Gastrocnemius medialis (tissue), 4 donors: ENCODE results near the gene CHST5. TPM values are rescaled to one million over a fixed set of nuclear protein-coding genes. Genes with fewer than 3 reads are reported as not detected.
A peak's percentile ranks its signal among the peaks of the same experiment; 100 is the strongest.

Source experiments
- ATAC-seq, 2 donors: fragments of 150-250 bp; one replicate each; pipeline ENCODE4 v1.9.1; 2016
- DNase-seq, 2 donors: peaks; one replicate each; pipeline ENCODE4 v3.0.0-alpha.2; 2019
- H3K27ac ChIP-seq, 4 donors: fragments of 200-600 bp; sonication (generic); 1 replicate in 1 of 4; 2 replicates in 3 of 4; pipeline ENCODE4 v1.5.1; 2016 to 2018; ENCODE audit warnings: mild to moderate bottlenecking in 2 of 4, moderate library complexity in 1 of 4
- H3K27me3 ChIP-seq, 3 donors: fragments of 200-600 bp; sonication (generic) in 2 of 3; 1 replicate in 1 of 3; 2 replicates in 2 of 3; pipeline versions ENCODE4 v1.5.1 to v1.6.0; 2016 to 2019; ENCODE audit warnings: mild to moderate bottlenecking in 1 of 3, moderate library complexity in 1 of 3
- H3K36me3 ChIP-seq, 2 donors: fragments of 200-600 bp; sonication (generic) in 1 of 2; one replicate each; pipeline ENCODE4 v1.5.1; 2017 to 2018
- H3K4me1 ChIP-seq, 2 donors: fragments of 200-600 bp; sonication (generic) in 1 of 2; one replicate each; pipeline ENCODE4 v1.5.1; 2016 to 2017; ENCODE audit warnings: mild to moderate bottlenecking in 2 of 2
- H3K4me3 ChIP-seq, 4 donors: fragments of 200-600 bp; sonication (generic) in 3 of 4; 1 replicate in 1 of 4; 2 replicates in 3 of 4; pipeline ENCODE4 v1.5.1; 2016 to 2019; ENCODE audit warnings: mild to moderate bottlenecking in 2 of 4
- H3K9me3 ChIP-seq, 3 donors: fragments of 200-600 bp; sonication (generic) in 2 of 3; 1 replicate in 1 of 3; 2 replicates in 2 of 3; pipeline ENCODE4 v1.5.1; 2016 to 2019
- POLR2A ChIP-seq, 2 donors: fragments of 450-650 bp; IDR thresholded peaks; one replicate each; pipeline ENCODE4 v1.6.1; 2017; ENCODE audit warnings: antibody characterized with exemption in 2 of 2, mild to moderate bottlenecking in 2 of 2, moderate library complexity in 2 of 2
- in situ Hi-C, 4 donors: fragments of 200-750 bp; cut with MboI; loops; one replicate each; pipeline versions ENCODE4 v1.15.0 to v1.8.0; 2017; ENCODE audit warnings: low sequenced_read_pairs in 4 of 4
- intact Hi-C: fragments of 100-400 bp; cut with DNase I; formaldehyde crosslinking; loops from one replicate; pipeline ENCODE4 v1.15.1; 2023; ENCODE audit warnings: low total_unique reads
- total RNA-seq, 4 donors: library from RNA; depleted of rRNA; stranded (reverse); fragments of >200 nt; gene quantifications; one replicate each; pipeline versions ENCODE4 v1.1.0 to v1.2.3, GENCODE V29; 2016
- TF ChIP-seq, protein P1 (sequence below), 5 experiments: fragments of 450-650 bp in 3 of 5; fragments of 200-600 bp in 2 of 5; sonication (generic) in 2 of 5; IDR thresholded peaks in 4 of 5; conservative IDR thresholded peaks in 1 of 5; 1 replicate in 4 of 5; 2 replicates in 1 of 5; pipeline ENCODE4 v1.5.1; 2016 to 2019; ENCODE audit warnings: antibody characterized with exemption in 5 of 5, mild to moderate bottlenecking in 3 of 5, moderate library complexity in 3 of 5

The CHST5 gene
- total RNA-seq, 4 donors from 2014 or later = 0.12 TPM; not detected in 3

DNA sequence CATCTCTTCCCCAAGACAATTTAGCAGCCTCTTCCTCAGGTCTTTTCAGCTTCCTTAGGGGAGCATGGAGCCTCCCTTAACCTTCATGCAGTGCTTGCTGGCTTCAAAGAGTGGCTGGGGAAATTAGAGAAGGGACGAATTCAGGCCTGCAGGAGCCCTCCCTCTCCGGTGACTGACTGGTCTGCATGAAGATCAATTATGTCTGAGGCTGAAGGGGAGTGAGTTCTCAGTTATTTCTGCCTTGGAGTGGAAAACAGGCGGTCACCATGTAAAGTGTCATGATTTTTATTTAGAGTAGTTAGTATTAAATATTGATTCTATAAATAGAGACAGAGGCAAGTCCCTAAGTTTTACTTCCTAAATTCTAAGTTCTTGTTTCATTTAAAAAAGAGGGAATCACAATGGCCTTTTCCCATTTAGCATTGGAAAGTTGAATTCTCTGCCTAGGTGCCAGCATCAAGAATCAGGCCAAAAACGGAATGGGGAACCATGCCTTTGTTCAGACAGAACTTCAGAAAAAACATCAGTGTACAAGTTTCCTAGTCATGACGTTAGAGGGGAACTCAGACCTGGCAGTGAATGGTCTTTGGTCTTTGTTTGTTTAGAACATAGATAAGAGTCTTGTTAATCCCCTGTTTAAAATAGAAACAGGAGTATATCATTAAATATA, 34.6 kb upstream of the CHST5 start:
- no peak for ATAC-seq
- intact Hi-C loops (no loop called here), in situ Hi-C loops (no loop called here)
- H3K4me1 ChIP-seq = peaks cover 27 to 53% of the 10 kb centered on the region in 2 donors
- no peaks in the 10 kb centered on the region for H3K9me3 ChIP-seq
- H3K27ac ChIP-seq = peak overlapping the region; percentile 43 to 46 (median 45)
- DNase-seq = no peak
- no peak for TF ChIP-seq POLR2A (IDR thresholded peaks at IDR 0.05)
- TF ChIP-seq, protein P1, sequence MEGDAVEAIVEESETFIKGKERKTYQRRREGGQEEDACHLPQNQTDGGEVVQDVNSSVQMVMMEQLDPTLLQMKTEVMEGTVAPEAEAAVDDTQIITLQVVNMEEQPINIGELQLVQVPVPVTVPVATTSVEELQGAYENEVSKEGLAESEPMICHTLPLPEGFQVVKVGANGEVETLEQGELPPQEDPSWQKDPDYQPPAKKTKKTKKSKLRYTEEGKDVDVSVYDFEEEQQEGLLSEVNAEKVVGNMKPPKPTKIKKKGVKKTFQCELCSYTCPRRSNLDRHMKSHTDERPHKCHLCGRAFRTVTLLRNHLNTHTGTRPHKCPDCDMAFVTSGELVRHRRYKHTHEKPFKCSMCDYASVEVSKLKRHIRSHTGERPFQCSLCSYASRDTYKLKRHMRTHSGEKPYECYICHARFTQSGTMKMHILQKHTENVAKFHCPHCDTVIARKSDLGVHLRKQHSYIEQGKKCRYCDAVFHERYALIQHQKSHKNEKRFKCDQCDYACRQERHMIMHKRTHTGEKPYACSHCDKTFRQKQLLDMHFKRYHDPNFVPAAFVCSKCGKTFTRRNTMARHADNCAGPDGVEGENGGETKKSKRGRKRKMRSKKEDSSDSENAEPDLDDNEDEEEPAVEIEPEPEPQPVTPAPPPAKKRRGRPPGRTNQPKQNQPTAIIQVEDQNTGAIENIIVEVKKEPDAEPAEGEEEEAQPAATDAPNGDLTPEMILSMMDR (IDR thresholded peaks at IDR 0.05 in 4 of 5, conservative IDR thresholded peaks at IDR 0.05 in 1 of 5) = no peak
- no peaks in the 10 kb centered on the region for H3K27me3 ChIP-seq
- H3K36me3 ChIP-seq = peaks cover 0 to 64% of the 10 kb centered on the region in 2 donors
- H3K4me3 ChIP-seq = no peak overlapping the region

GRCh38 chr16:75567911-75568310, 32.0 kb upstream of the CHST5 start:
- in situ Hi-C loops (loop anchor here in 1 of 4 donors (10.0 kb wide), 1 partner anchor 57 kb away; the partner anchor contains the start of gene ADAT1), intact Hi-C loops (loop anchor here (2.0 to 5.0 kb wide), 3 partner anchors 51 to 106 kb away; partner anchors contain the start of genes ADAT1 and TMEM170A)
- Histone ChIP-seq H3K36me3 (peaks cover 0 to 40% of the 10 kb centered on the region in 2 donors), H3K4me3 (no peak overlapping the region), H3K27me3 (no peaks in the 10 kb centered on the region), H3K4me1 (peaks cover 34 to 55% of the 10 kb centered on the region in 2 donors), H3K27ac (peak overlapping the region in 2 of 4 donors; percentile 14 to 81), H3K9me3 (no peaks in the 10 kb centered on the region)
- no peak for TF ChIP-seq POLR2A (IDR thresholded peaks at IDR 0.05)
- TF ChIP-seq, protein P1 (IDR thresholded peaks at IDR 0.05 in 4 of 5, conservative IDR thresholded peaks at IDR 0.05 in 1 of 5) = no peak
- DNase-seq (no peak), ATAC-seq (no peak)

- no peaks in the 10 kb centered on the region for H3K27me3 ChIP-seq
- peaks cover 34 to 54% of the 10 kb centered on the region in 2 donors for H3K4me1 ChIP-seq
- H3K4me3 ChIP-seq = peak overlapping the region; percentile 89 to 98 (median 96)
- TF ChIP-seq, protein P1 (IDR thresholded peaks at IDR 0.05 in 4 of 5, conservative IDR thresholded peaks at IDR 0.05 in 1 of 5) = no peak
- no peak for TF ChIP-seq POLR2A (IDR thresholded peaks at IDR 0.05)
- H3K9me3 ChIP-seq = no peaks in the 10 kb centered on the region
- H3K36me3 ChIP-seq = peaks cover 0 to 31% of the 10 kb centered on the region in 2 donors
- peak overlapping the region; percentile 81 to 92 (median 86) for H3K27ac ChIP-seq
- intact Hi-C loops = loop anchor here (1.0 to 5.0 kb wide), 4 partner anchors 50 to 105 kb away; partner anchors contain the start of genes ADAT1, KARS1, TERF2IP and TMEM170A
- in situ Hi-C loops = loop anchor here in 1 of 4 donors (10.0 kb wide), 1 partner anchor 58 kb away; the partner anchor contains the start of gene ADAT1
- no peak for ATAC-seq
- no peak for DNase-seq
Observed at GRCh38 chr16:75566758-75567255, 30.9 kb upstream of the CHST5 start.

DNA sequence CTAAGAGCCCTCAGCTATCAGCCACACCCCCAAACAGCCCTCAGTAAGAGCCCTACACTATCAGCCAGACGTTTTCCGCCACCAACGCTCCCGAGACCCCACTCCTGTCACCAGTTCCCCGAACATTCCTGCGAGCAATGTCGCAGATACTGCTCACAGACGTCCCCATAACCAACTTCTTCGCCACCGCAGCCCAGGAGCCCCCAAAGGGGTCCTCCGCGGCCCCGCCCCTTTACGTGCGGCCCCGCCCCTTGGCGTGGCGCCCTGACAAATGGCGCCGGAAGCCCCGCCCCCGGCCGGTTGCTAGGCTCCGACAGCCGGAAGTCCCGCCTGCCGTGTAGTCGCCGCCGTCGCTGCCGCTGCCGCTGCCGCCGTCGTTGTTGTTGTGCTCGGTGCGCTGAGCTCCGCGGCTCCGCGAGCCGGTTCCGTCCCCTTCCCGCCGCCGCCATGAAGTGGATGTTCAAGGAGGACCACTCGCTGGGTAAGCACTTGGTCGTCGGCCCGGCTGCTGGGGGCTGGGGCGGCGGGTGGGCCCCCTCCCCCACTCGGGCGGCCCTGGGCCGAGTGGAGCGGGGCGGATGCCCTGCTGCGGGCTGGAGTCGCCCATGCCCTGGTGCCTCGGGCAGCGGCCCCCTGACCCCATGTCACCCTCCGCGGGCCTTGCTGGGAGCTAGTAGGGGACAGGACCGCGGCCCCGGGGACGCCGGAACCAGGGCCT, 30.3 kb upstream of the CHST5 start, which contains the start of gene GABARAPL2:
Gene GABARAPL2, plus strand, starts transcription at position 340 of the 718 bp plus-strand sequence. Its CDS starts 108 bp downstream, at position 448.
- H3K27ac ChIP-seq = peak within 1 kb of the TSS; percentile 81 to 92 (median 86)
- H3K4me1 ChIP-seq = peaks cover 34 to 53% of the 10 kb centered on the region in 2 donors
- no peaks in the 10 kb centered on the region for H3K9me3 ChIP-seq
- peak; percentile 51 to 65 for DNase-seq
- peaks cover 0 to 29% of the 10 kb centered on the region in 2 donors for H3K36me3 ChIP-seq
- ATAC-seq = peak; percentile 91 to 95
- in situ Hi-C loops (loop anchor here in 1 of 4 donors (10.0 kb wide), 1 partner anchor 59 kb away; the partner anchor contains the start of gene ADAT1), intact Hi-C loops (loop anchor here (1.0 to 5.0 kb wide), 4 partner anchors 49 to 104 kb away; partner anchors contain the start of genes ADAT1, KARS1, TERF2IP and TMEM170A)
- TF ChIP-seq POLR2A (IDR thresholded peaks at IDR 0.05) = peak; percentile 90 to 91
- TF ChIP-seq, protein P1 (IDR thresholded peaks at IDR 0.05 in 4 of 5, conservative IDR thresholded peaks at IDR 0.05 in 1 of 5) = no peak
- no peaks in the 10 kb centered on the region for H3K27me3 ChIP-seq
- peak within 1 kb of the TSS; percentile 89 to 98 (median 96) for H3K4me3 ChIP-seq
